IMR-90 (cell line): ENCODE measurements around the gene CDKAL1. TPM values are rescaled to one million over a fixed set of nuclear protein-coding genes. Genes with fewer than 3 reads are reported as not detected.

ENCODE experiments used
- ATAC-seq: fragments of 200-7000 bp; cut with Tn5 transposase; 2 replicates; pipeline ENCODE4 v1.9.1; 2020; ENCODE audit warnings: low read depth, mild to moderate bottlenecking, moderate library complexity
- BruUV-seq: library from RNA; stranded (reverse); fragments of 400-500 nt; replicated peaks from 2 replicates; lab custom pipeline; 2021; lab: Mats Ljungman, UMichigan
- CTCF ChIA-PET: fragments of 300-600 bp; formaldehyde crosslinking; extraction: SDS; loops from one replicate; lab custom pipeline; 2021; ENCODE audit warnings: antibody characterized with exemption; lab: Yijun Ruan, JAX
- POLR2A ChIA-PET: fragments of 300-600 bp; sonication (Branson Sonifier 250); formaldehyde crosslinking; loops from one replicate; lab custom pipeline; 2022; ENCODE audit warnings: antibody characterized with exemption; ENCODE audit not compliant: unreplicated experiment; lab: Charles Lee
- DNase-seq: peaks from one replicate; pipeline ENCODE4 v3.0.0; 2013
- H2AFZ ChIP-seq: replicated peaks from 2 replicates; pipeline ENCODE3; 2013; ENCODE audit warnings: low read length, mild to moderate bottlenecking; ENCODE audit not compliant: poor library complexity
- H2AK5ac ChIP-seq: 2 replicates; pipeline ENCODE4 v1.6.1; 2013; ENCODE audit warnings: low read depth, low read length, inconsistent platforms
- H2AK9ac ChIP-seq: replicated peaks from 2 replicates; pipeline ENCODE3; 2013; ENCODE audit warnings: mild to moderate bottlenecking, low read depth, low read length, moderate library complexity; ENCODE audit not compliant: poor library complexity
- H2BK120ac ChIP-seq: 2 replicates; pipeline ENCODE4 v1.6.1; 2013; ENCODE audit warnings: low read depth, low read length, inconsistent platforms
- H2BK15ac ChIP-seq: 3 replicates; pipeline ENCODE4 v1.6.1; 2013; ENCODE audit warnings: low read depth, low read length, inconsistent platforms
- H2BK20ac ChIP-seq: 2 replicates; pipeline ENCODE4 v1.6.1; 2013; ENCODE audit warnings: low read depth, mild to moderate bottlenecking, inconsistent platforms, low read length, moderate library complexity
- H2BK5ac ChIP-seq: 2 replicates; pipeline ENCODE4 v1.6.1; 2013; ENCODE audit warnings: mild to moderate bottlenecking, low read depth, low read length, inconsistent platforms; ENCODE audit not compliant: poor library complexity, severe bottlenecking
- H3K14ac ChIP-seq: replicated peaks from 2 replicates; pipeline ENCODE4 v1.6.1; 2013; ENCODE audit warnings: low read depth, low read length, inconsistent platforms
- H3K18ac ChIP-seq: 2 replicates; pipeline ENCODE4 v1.6.1; 2013; ENCODE audit warnings: low read depth, low read length, control low read depth
- H3K23ac ChIP-seq: 2 replicates; pipeline ENCODE4 v1.6.1; 2013; ENCODE audit warnings: low read depth, low read length, inconsistent platforms
- H3K27ac ChIP-seq: 2 replicates; pipeline ENCODE4 v1.5.1; 2013; ENCODE audit warnings: mild to moderate bottlenecking, control low read depth, low read length; ENCODE audit not compliant: insufficient read depth
- H3K27me3 ChIP-seq: 2 replicates; pipeline ENCODE4 v1.6.1; 2013; ENCODE audit warnings: low read length; ENCODE audit not compliant: control insufficient read depth, insufficient read depth
- H3K36me3 ChIP-seq: 2 replicates; pipeline ENCODE4 v1.6.1; 2013; ENCODE audit warnings: low read length, mixed read lengths; ENCODE audit not compliant: control insufficient read depth, insufficient read depth
- H3K4ac ChIP-seq: 2 replicates; pipeline ENCODE4 v1.6.1; 2013; ENCODE audit warnings: low read depth, low read length, inconsistent platforms
- H3K4me1 ChIP-seq: 2 replicates; pipeline ENCODE4 v1.6.1; 2013; ENCODE audit warnings: low read length, mixed read lengths; ENCODE audit not compliant: control insufficient read depth, insufficient read depth
- H3K4me2 ChIP-seq: 2 replicates; pipeline ENCODE4 v1.6.1; 2013; ENCODE audit warnings: low read depth, mild to moderate bottlenecking, control low read depth, low read length, moderate library complexity
- H3K4me3 ChIP-seq: 2 replicates; pipeline ENCODE4 v1.5.1; 2013; ENCODE audit warnings: low read depth, mild to moderate bottlenecking, control low read depth, low read length, moderate library complexity; ENCODE audit not compliant: insufficient read depth
- H3K56ac ChIP-seq: 2 replicates; pipeline ENCODE4 v1.6.1; 2013; ENCODE audit warnings: low read length, inconsistent platforms; ENCODE audit not compliant: insufficient read depth; ENCODE audit errors: extremely low read depth
- H3K79me1 ChIP-seq, 2 experiments: 2 replicates each; pipeline ENCODE4 v1.6.1; 2013; ENCODE audit warnings: low read length in 2 of 2, inconsistent platforms in 1 of 2, low read depth in 1 of 2
- H3K9ac ChIP-seq: 2 replicates; pipeline ENCODE4 v1.6.1; 2013; ENCODE audit warnings: low read depth, low read length, control low read depth
- H3K9me1 ChIP-seq: 2 replicates; pipeline ENCODE4 v1.6.1; 2013; ENCODE audit warnings: low read length, inconsistent platforms; ENCODE audit not compliant: insufficient read depth
- H3K9me3 ChIP-seq: 2 replicates; pipeline ENCODE4 v1.6.1; 2013; ENCODE audit warnings: low read length; ENCODE audit not compliant: control insufficient read depth, insufficient read depth
- H4K20me1 ChIP-seq: 2 replicates; pipeline ENCODE4 v1.6.1; 2013; ENCODE audit warnings: low read length, inconsistent platforms; ENCODE audit not compliant: insufficient read depth
- H4K5ac ChIP-seq: 2 replicates; pipeline ENCODE4 v1.6.1; 2013; ENCODE audit warnings: mild to moderate bottlenecking, low read depth, low read length, control low read depth
- H4K8ac ChIP-seq, 2 experiments: 2 replicates each; pipeline ENCODE4 v1.6.1; 2013; ENCODE audit warnings: low read depth in 2 of 2, low read length in 2 of 2, control low read depth in 1 of 2, inconsistent platforms in 1 of 2
- H4K91ac ChIP-seq: 2 replicates; pipeline ENCODE4 v1.6.1; 2013; ENCODE audit warnings: low read depth, low read length, inconsistent platforms; ENCODE audit not compliant: insufficient read depth
- BHLHE40 ChIP-seq: fragments of 150-350 bp; IDR thresholded peaks from 2 replicates; pipeline ENCODE4 v1.6.1; 2016; ENCODE audit warnings: mild to moderate bottlenecking, low read depth, low read length
- CEBPB ChIP-seq: IDR thresholded peaks from 2 replicates; pipeline ENCODE4 v1.6.1; 2012; ENCODE audit warnings: low read depth, low read length, improper control_type of control experiment
- MXI1 ChIP-seq: IDR thresholded peaks from 2 replicates; pipeline ENCODE4 v1.6.1; 2012; ENCODE audit warnings: low read depth, mild to moderate bottlenecking, low read length, moderate library complexity, borderline replicate concordance
- POLR2A ChIP-seq: IDR thresholded peaks from 2 replicates; pipeline ENCODE4 v1.6.1; 2012; ENCODE audit warnings: mild to moderate bottlenecking, low read depth, low read length
- RAD21 ChIP-seq: IDR thresholded peaks from 2 replicates; pipeline ENCODE4 v1.6.1; 2012; ENCODE audit warnings: low read length, improper control_type of control experiment
- SMC3 ChIP-seq: fragments of 150-350 bp; IDR thresholded peaks from 2 replicates; pipeline ENCODE4 v1.6.1; 2016; ENCODE audit warnings: low read depth, mild to moderate bottlenecking, antibody characterized with exemption, low read length, moderate library complexity
- WGBS, 2 experiments: methylation state at CpG; one replicate each; pipeline versions ENCODE4 v1.1.5 to v1.1.7; 2013; ENCODE audit warnings: missing lambda C conversion rate in 2 of 2; ENCODE audit not compliant: insufficient read length in 1 of 2; ENCODE audit errors: extremely low coverage in 2 of 2; 5-methylcytosine and 5-hydroxymethylcytosine counted together
- dilution Hi-C: fragments of 300-500 bp; cut with HindIII; formaldehyde crosslinking; loops from one replicate; pipeline ENCODE4 v1.14.3; 2018; ENCODE audit warnings: low sequenced_read_pairs; ENCODE audit not compliant: unreplicated experiment
- in situ Hi-C: fragments of 300-500 bp; cut with MboI; formaldehyde crosslinking; loops from 3 replicates; pipeline ENCODE4 v1.14.3; 2019; ENCODE audit warnings: low sequenced_read_pairs, inconsistent platforms, mixed read lengths
- intact Hi-C: fragments of 100-400 bp; cut with micrococcal nuclease; formaldehyde crosslinking; loops from 2 replicates; pipeline ENCODE4 v1.10.0; 2022
- polyA plus RNA-seq, 3 experiments: library from polyadenylated mRNA; depleted of rRNA; stranded (reverse); fragments of >200 nt; gene quantifications; 2 replicates each; pipeline ENCODE4 v1.2.3, GENCODE V29; 2012; ENCODE audit warnings: low replicate concordance in 1 of 3
- total RNA-seq: library from RNA; depleted of rRNA; stranded (reverse); fragments of >200 nt; gene quantifications from 2 replicates; pipeline ENCODE4 v1.2.3, GENCODE V29; 2012

The CDKAL1 gene
- total and polyA plus RNA-seq, 2 of the 4 experiments (the other 2 are of a cell fraction), result 3.7 to 13.1 TPM

- Histone ChIP-seq H4K5ac (no peak overlapping the region), H3K27ac (no peak overlapping the region), H3K9me1 (no peaks in the 10 kb centered on the region), H3K9me3 (no peaks in the 10 kb centered on the region), H3K14ac (no peak overlapping the region), H4K20me1 (no peaks in the 10 kb centered on the region), H3K27me3 (no peaks in the 10 kb centered on the region), H4K8ac (no peak overlapping the region), H2BK20ac (no peak overlapping the region), H4K91ac (no peak overlapping the region), H2AK5ac (no peak overlapping the region), H2AFZ (no peak overlapping the region), H2AK9ac (no peak overlapping the region), H2BK5ac (no peak overlapping the region), H2BK120ac (no peak overlapping the region), H3K4ac (no peak overlapping the region), H3K23ac (no peak overlapping the region), H3K4me1 (peaks cover 4% of the 10 kb centered on the region), H3K4me3 (no peak overlapping the region), H3K36me3 (no peaks in the 10 kb centered on the region), H3K9ac (no peak overlapping the region), H3K56ac (no peak overlapping the region), H3K4me2 (no peak overlapping the region), H3K18ac (no peak overlapping the region), H2BK15ac (no peak overlapping the region), H3K79me1 (peaks cover 0 to 3% of the 10 kb centered on the region in 2 experiments; a peak in 1 of 4 replicates)
- CTCF ChIA-PET, result no interaction called here
- in situ Hi-C loops, result no loop called here
- BruUV-seq, result no TSS peak
- TF ChIP-seq CEBPB, result peak; percentile 51
- TF ChIP-seq RAD21, result no peak
- TF ChIP-seq BHLHE40, result no peak
- TF ChIP-seq MXI1, result no peak
- TF ChIP-seq POLR2A, result no peak
- TF ChIP-seq SMC3, result no peak
- ATAC-seq (no peak), DNase-seq (peak; percentile 61)
- intact Hi-C loops, result no loop called here
- dilution Hi-C loops, result no loop called here
- no CpG with 5 or more reads among the region's 1 CpG for WGBS, 2 experiments
- POLR2A ChIA-PET, result no interaction called here
Observed at GRCh38 chr6:20827798-20828197, 293.5 kb downstream of the CDKAL1 start.
